EL (cell line): ENCODE data around the gene CACHD1.
"Not testable (repeated sequence)": the region's sequence is repeated elsewhere in the genome, so short reads cannot be mapped to it uniquely, and the experiment has no call there.

Source experiments
- DNase-seq: peaks from one replicate; pipeline ENCODE4 v3.0.0-alpha.2; 2016

CACHD1 gene

DNA sequence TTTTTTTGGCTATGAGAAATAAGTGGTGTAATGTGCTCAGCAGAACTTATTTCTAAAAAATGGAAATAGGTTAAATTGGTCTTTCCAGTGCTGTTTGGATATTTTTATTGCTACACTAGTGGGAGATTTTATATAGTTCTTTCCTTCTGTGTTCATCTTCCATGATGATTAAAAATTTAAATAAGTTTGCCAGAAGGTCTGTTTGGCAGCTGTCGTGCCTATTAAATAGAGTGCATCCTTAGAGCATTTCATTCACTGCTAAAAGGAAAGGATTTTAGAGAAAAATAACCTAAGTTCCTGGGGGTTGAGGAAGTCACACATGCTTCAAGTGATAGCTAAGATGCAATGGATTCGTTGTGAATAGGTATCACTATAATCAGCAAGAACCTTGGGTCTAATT is 245.3 kb downstream of the CACHD1 start:
- no peak for DNase-seq

DNA sequence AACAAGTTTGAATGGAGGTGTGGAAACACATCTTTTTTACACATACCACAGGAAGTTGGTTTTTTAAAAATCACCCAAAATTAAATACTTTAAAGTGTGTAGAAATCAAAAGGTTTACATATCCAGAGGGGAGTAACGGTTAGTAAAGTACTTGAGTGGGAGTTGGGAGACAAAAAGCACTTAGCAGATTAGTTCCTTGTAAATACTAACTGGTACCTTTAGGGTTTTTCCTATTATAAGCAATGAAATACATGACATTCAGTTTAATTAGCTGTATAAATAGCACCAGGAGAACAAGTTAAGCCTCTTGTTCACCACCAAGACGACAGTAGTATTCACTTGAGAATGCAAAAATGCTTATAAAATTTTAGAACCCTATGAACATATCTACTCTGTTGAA is 251.2 kb downstream of the CACHD1 start:
- no peak for DNase-seq

DNA sequence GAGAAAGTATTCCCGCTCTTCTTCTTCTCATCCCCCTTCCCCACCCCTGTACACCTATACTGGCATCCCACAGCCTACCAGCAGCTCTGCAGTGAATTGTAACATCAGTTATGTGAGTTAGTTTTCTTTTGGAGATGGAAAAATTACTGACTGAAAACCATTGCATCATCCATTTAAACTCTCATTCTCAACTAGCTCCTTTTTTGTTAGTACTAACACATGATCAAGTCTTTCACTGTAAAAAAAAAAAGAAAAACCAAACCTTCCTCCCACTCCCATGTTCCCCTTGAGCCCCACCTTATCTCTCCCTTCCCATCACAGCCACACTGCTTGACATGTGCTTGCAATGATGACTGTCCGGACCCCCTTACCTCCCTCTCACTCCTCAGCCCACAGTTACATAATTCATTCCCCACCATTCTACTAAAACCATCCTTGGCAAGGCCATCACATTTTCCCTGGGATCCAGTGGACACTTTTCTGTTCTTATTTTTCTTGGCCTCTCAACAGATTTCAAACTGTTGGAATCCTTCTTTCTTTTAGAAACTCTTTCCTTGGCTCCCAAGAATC is 251.7 kb downstream of the CACHD1 start:
- DNase-seq = no peak

DNA sequence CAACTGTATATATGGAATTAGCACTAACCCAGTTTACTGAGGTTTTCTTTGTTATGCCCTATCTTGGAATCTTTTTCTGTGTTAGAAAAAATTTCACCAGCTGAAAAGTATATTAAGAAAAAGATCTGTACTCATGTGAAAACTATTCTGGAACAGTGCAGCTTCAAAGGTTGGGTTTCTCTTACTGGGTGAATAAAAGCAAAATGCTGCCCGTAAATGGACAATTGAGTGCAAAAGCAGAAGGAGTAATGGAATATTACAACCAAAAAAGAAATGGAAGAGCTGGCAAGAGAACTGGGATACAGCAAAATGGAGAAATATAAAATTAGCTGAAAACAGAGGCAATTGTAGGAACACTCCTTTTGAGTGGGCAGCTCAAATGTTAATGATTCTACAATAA is 257.9 kb downstream of the CACHD1 start:
- no peak for DNase-seq

DNA sequence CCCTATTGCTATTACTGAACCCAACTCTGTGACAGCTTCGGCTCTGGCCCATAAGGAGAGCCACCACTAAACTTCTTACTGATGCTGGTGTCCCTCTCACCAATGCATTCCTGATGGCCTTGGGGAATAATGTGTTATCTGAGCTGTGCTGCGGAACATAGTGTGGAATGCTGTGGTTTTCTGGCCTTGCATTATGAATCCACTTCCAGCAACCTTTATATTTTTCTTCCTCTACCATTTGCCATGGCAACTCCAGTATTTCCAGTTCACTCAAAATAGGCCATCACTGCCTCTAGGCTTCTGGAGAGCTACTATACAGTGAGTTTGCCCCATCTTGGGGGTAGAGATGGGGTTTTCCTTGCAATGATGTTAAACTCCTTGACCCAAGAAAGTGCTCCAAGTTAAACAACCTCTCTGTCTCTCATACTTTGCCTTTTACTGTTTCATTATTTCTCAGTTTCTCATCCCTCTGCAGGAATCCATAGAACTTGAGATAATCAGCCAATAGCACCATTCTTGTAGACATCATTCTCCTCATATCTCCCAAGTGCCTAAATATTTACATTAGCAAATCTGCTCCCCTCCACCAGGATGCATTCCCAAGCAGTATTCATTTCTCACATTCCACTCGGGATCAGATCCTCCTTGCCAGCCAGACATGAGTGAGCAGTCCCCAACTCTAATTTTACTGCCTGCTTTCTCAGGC is 263.8 kb downstream of the CACHD1 start:
- peak; percentile 26 for DNase-seq

DNA sequence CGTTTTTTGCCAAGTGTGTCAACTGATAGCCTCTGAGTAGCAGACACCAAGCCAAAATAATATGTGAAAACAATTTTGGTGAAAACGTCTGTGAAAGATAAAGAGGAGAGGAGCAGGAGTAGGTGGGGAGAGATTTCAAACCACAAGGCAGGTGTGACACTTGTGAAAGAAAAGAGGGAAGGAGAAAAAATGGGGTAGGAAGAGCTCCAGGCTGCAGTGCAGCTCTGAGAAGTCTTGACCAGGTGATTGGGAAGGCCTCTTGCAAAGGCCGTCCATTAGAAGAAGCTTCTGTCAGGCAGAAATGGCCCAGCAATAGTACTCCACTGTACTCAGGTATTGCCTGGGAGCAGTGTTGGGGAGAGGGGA is 264.3 kb downstream of the CACHD1 start:
- no peak for DNase-seq

DNA sequence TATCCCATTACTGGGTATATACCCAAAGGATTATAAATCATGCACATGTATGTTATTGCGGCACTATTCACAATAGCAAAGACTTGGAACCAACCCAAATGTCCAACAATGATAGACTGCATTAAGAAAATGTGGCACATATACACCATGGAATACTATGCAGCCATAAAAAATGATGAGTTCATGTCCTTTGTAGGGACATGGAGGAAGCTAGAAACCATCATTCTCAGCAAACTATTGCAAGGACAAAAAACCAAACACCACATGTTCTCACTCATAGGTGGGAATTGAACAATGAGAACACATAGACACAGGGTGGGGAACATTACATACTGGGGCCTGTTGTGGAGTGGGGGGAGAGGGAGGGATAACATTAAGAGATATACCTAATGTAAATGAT is 270.8 kb downstream of the CACHD1 start:
- DNase-seq = not testable (repeated sequence)
